Vagina (tissue), 2 donors: ENCODE measurements around the gene GDPD4. TPM values are rescaled to one million over a fixed set of nuclear protein-coding genes. Genes with fewer than 3 reads are reported as not detected.

ENCODE experiments used
- DNase-seq, 2 donors: peaks; one replicate each; pipeline ENCODE4 v3.0.0-alpha.2; 2017; ENCODE audit errors: extremely low spot score in 2 of 2
- H3K27ac ChIP-seq: fragments of 200-600 bp; sonication (generic); one replicate; pipeline ENCODE4 v1.5.1; 2019
- H3K27me3 ChIP-seq: fragments of 200-600 bp; sonication (generic); one replicate; pipeline ENCODE4 v1.5.1; 2019
- H3K36me3 ChIP-seq, 2 donors: fragments of 200-600 bp; sonication (generic); one replicate each; pipeline ENCODE4 v1.5.1; 2017 to 2019
- H3K4me1 ChIP-seq: fragments of 200-600 bp; sonication (generic); one replicate; pipeline ENCODE4 v1.5.1; 2019
- H3K4me3 ChIP-seq, 2 donors: fragments of 200-600 bp; sonication (generic); 1 replicate in 1 of 2; 2 replicates in 1 of 2; pipeline ENCODE4 v1.5.1; 2016 to 2019
- H3K9me3 ChIP-seq: fragments of 200-600 bp; sonication (generic); one replicate; pipeline ENCODE4 v1.5.1; 2019
- POLR2A ChIP-seq, 2 donors: fragments of 450-650 bp; IDR thresholded peaks; one replicate each; pipeline ENCODE4 v1.6.1; 2017; ENCODE audit warnings: antibody characterized with exemption in 2 of 2, mild to moderate bottlenecking in 2 of 2, moderate library complexity in 2 of 2
- POLR2AphosphoS5 ChIP-seq, 2 donors: sonication (generic); formaldehyde crosslinking; IDR thresholded peaks; one replicate each; pipeline ENCODE4 v1.9.0; 2017; ENCODE audit warnings: antibody characterized with exemption in 2 of 2, mild to moderate bottlenecking in 2 of 2, low read depth in 1 of 2; ENCODE audit not compliant: insufficient read depth in 1 of 2
- intact Hi-C: fragments of 100-400 bp; cut with DNase I; formaldehyde crosslinking; loops from one replicate; pipeline ENCODE4 v1.15.1; 2023
- total RNA-seq: library from RNA; depleted of rRNA; stranded (reverse); fragments of >200 nt; gene quantifications from one replicate; pipeline ENCODE4 v1.2.3, GENCODE V29; 2016
- TF ChIP-seq, protein P1 (sequence below), 3 experiments: fragments of 450-650 bp in 2 of 3; fragments of 200-600 bp in 1 of 3; sonication (generic) in 1 of 3; IDR thresholded peaks; one replicate each; pipeline ENCODE4 v1.5.1; 2017 to 2019; ENCODE audit warnings: antibody characterized with exemption in 3 of 3, mild to moderate bottlenecking in 2 of 3, moderate library complexity in 2 of 3

The GDPD4 gene
- total RNA-seq, 1 donor from 2014 or later, result not detected

DNA sequence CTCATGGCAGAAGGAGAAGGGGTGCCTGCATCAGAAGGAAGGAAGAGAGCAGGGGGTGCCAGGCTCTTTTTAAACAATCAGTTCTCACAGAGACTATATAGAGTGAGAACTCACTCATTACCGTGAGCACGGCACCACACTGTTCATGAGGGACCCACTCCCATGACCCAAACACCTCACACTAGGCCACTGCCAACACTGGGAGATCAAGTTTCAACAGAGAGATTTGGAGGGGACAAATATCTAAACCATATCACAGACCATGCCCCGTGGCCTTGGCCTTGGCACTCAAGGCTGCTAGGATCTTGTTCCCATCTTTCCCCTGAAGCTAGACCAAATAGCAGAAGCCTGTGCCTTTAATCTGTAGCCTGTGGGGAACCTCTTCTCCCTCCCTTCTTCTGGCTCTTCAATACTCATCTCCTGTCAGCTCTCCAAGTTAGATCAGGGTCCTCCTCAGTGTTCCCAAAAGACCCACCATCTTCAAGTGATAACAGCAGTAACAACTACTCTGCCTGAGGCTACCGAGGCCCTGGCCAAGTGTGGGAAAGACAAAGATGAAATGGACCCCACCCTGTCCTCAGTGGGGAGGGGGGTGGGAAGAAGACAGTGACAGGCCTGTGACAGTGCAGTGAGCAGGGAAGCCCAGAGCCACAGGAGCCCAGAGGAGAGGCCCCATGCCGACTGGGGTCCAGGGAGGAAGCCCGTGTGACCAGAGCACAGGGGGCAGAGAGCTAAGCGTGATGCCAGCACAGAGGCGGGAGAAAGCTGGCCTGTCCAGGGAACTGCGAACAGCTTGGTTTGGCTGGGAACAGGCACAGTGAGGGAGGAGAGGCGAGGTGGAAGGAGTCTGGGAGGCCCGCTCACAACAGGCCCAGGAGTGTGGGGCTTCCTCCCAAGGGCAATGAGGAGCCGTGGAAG, 100.9 kb downstream of the GDPD4 start:
- H3K36me3 ChIP-seq, result no peaks in the 10 kb centered on the region
- H3K9me3 ChIP-seq, result no peaks in the 10 kb centered on the region
- no peak for TF ChIP-seq POLR2AphosphoS5 (IDR thresholded peaks at IDR 0.05; ENCODE audit: insufficient read depth in 1 of 2, low read depth in 1 of 2)
- no peak for DNase-seq
- H3K4me1 ChIP-seq, result no peaks in the 10 kb centered on the region
- H3K4me3 ChIP-seq, result no peak overlapping the region
- intact Hi-C loops, result no loop called here
- H3K27ac ChIP-seq, result no peak overlapping the region
- no peaks in the 10 kb centered on the region for H3K27me3 ChIP-seq

GRCh38 chr11:77199137-77199745, 102.2 kb downstream of the GDPD4 start:
- H3K4me1 ChIP-seq, result no peaks in the 10 kb centered on the region
- TF ChIP-seq POLR2AphosphoS5 (IDR thresholded peaks at IDR 0.05; ENCODE audit: insufficient read depth in 1 of 2, low read depth in 1 of 2) (no peak), POLR2A (IDR thresholded peaks at IDR 0.05) (no peak)
- TF ChIP-seq, protein P1, sequence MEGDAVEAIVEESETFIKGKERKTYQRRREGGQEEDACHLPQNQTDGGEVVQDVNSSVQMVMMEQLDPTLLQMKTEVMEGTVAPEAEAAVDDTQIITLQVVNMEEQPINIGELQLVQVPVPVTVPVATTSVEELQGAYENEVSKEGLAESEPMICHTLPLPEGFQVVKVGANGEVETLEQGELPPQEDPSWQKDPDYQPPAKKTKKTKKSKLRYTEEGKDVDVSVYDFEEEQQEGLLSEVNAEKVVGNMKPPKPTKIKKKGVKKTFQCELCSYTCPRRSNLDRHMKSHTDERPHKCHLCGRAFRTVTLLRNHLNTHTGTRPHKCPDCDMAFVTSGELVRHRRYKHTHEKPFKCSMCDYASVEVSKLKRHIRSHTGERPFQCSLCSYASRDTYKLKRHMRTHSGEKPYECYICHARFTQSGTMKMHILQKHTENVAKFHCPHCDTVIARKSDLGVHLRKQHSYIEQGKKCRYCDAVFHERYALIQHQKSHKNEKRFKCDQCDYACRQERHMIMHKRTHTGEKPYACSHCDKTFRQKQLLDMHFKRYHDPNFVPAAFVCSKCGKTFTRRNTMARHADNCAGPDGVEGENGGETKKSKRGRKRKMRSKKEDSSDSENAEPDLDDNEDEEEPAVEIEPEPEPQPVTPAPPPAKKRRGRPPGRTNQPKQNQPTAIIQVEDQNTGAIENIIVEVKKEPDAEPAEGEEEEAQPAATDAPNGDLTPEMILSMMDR (IDR thresholded peaks at IDR 0.05), result no peak
- no peaks in the 10 kb centered on the region for H3K9me3 ChIP-seq
- intact Hi-C loops, result loop anchor here (10.0 kb wide), 1 partner anchor 346 kb away; no protein-coding TSS in a partner anchor
- no peak for DNase-seq
- no peaks in the 10 kb centered on the region for H3K27me3 ChIP-seq
- no peaks in the 10 kb centered on the region for H3K36me3 ChIP-seq
- H3K27ac ChIP-seq, result no peak overlapping the region
- H3K4me3 ChIP-seq, result no peak overlapping the region

DNA sequence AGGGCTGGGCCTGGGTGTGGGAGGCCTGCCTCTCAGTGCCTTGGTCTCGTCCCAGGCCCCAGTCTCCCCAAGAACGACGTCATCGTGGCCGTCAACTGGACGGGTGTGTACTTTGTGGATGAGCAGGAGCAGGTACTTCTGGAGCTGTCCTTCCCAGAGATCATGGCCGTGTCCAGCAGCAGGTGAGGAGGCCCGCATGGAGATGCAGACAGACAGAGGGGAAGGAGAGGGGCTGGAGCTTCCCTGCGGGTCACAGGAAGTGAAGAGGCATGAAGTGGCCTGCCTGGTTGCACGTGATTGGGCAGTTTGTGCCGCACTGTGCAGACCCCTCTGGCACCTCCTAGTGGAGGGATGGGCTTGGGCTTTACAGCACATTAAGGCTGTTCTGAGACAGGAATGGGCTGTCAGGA, 103.0 kb downstream of the GDPD4 start:
- Histone ChIP-seq H3K36me3 (no peaks in the 10 kb centered on the region), H3K4me1 (no peaks in the 10 kb centered on the region), H3K27ac (no peak overlapping the region), H3K9me3 (no peaks in the 10 kb centered on the region), H3K4me3 (no peak overlapping the region), H3K27me3 (no peaks in the 10 kb centered on the region)
- TF ChIP-seq, protein P1 (IDR thresholded peaks at IDR 0.05), result no peak
- TF ChIP-seq POLR2AphosphoS5 (IDR thresholded peaks at IDR 0.05; ENCODE audit: insufficient read depth in 1 of 2, low read depth in 1 of 2) (no peak), POLR2A (IDR thresholded peaks at IDR 0.05) (no peak)
- no peak for DNase-seq
- intact Hi-C loops, result loop anchor here (10.0 kb wide), 1 partner anchor 346 kb away; no protein-coding TSS in a partner anchor

DNA sequence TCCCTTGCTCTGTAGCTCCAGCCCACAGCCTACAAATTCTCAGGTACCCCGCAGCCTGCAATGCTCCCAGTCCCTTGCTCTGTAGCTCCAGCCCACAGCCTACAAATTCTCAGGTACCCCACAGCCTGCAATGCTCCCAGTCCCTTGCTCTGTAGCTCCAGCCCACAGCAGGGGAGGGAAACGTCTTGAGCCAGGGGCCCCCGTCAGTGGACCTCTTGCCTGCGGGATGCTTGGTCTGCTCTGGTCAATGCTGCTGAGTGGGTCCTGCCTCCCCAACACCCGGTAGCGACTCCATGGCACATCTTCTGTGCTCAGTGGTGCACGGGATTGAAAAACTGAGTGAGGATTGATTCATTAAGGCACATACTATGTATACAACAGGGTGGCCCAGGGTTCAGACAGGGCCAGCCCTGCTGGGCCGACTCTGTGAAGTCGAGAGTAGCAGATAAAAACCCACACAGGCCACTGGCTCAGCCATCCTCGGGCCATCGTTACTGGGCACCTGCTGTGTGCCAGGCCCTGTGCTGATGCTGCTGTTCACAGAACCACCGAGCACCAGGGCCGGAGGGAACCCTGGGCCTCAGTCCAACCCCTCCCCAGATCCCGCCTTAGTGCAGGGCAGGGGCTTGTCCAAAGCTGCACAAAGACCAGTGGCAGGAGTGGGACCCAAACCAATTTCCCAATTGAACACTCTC, 103.7 kb downstream of the GDPD4 start:
- TF ChIP-seq POLR2A (IDR thresholded peaks at IDR 0.05), result no peak
- no peak for TF ChIP-seq POLR2AphosphoS5 (IDR thresholded peaks at IDR 0.05; ENCODE audit: insufficient read depth in 1 of 2, low read depth in 1 of 2)
- TF ChIP-seq, protein P1 (IDR thresholded peaks at IDR 0.05), result no peak
- Histone ChIP-seq H3K36me3 (no peaks in the 10 kb centered on the region), H3K27ac (no peak overlapping the region), H3K4me3 (no peak overlapping the region), H3K9me3 (no peaks in the 10 kb centered on the region), H3K4me1 (no peaks in the 10 kb centered on the region), H3K27me3 (no peaks in the 10 kb centered on the region)
- intact Hi-C loops, result loop anchor here (10.0 kb wide), 1 partner anchor 347 kb away; no protein-coding TSS in a partner anchor
- DNase-seq, result no peak

GRCh38 chr11:77196961-77197360, 104.5 kb downstream of the GDPD4 start:
- TF ChIP-seq POLR2A (IDR thresholded peaks at IDR 0.05), result no peak
- TF ChIP-seq POLR2AphosphoS5 (IDR thresholded peaks at IDR 0.05; ENCODE audit: insufficient read depth in 1 of 2, low read depth in 1 of 2), result no peak
- TF ChIP-seq, protein P1 (IDR thresholded peaks at IDR 0.05), result no peak
- Histone ChIP-seq H3K4me1 (no peaks in the 10 kb centered on the region), H3K36me3 (no peaks in the 10 kb centered on the region), H3K27me3 (no peaks in the 10 kb centered on the region), H3K4me3 (no peak overlapping the region), H3K9me3 (no peaks in the 10 kb centered on the region), H3K27ac (no peak overlapping the region)
- intact Hi-C loops, result loop anchor here (10.0 kb wide), 1 partner anchor 348 kb away; no protein-coding TSS in a partner anchor
- no peak for DNase-seq
